Measurements from ENCODE around the gene MYO5A.

MYO5A gene

DNA sequence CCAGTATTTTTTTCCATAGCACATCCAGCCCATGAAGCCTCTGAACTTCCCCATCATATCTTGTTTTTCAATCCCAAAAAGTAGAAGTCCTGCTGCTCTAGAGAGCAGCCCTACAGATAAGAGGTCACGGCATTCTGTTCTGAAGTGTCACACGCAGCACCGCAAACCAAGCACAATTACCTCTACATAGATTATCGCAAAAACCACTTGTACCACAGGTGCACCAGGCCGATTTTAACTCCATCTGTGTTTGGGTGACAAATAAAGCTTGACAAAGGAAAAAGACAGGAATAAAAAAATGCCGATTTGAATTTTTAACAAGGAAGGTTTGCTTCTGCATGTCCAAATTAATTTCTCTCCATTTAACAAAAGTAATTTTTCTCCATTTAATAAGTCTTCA, 113.7 kb downstream of the MYO5A start:
- no peak for TF ChIP-seq ZFX (IDR thresholded peaks at IDR 0.05)
- TF ChIP-seq, protein P1, sequence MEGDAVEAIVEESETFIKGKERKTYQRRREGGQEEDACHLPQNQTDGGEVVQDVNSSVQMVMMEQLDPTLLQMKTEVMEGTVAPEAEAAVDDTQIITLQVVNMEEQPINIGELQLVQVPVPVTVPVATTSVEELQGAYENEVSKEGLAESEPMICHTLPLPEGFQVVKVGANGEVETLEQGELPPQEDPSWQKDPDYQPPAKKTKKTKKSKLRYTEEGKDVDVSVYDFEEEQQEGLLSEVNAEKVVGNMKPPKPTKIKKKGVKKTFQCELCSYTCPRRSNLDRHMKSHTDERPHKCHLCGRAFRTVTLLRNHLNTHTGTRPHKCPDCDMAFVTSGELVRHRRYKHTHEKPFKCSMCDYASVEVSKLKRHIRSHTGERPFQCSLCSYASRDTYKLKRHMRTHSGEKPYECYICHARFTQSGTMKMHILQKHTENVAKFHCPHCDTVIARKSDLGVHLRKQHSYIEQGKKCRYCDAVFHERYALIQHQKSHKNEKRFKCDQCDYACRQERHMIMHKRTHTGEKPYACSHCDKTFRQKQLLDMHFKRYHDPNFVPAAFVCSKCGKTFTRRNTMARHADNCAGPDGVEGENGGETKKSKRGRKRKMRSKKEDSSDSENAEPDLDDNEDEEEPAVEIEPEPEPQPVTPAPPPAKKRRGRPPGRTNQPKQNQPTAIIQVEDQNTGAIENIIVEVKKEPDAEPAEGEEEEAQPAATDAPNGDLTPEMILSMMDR (conservative IDR thresholded peaks at IDR 0.05): no peak
- H3K27ac ChIP-seq: no peak overlapping the region

DNA sequence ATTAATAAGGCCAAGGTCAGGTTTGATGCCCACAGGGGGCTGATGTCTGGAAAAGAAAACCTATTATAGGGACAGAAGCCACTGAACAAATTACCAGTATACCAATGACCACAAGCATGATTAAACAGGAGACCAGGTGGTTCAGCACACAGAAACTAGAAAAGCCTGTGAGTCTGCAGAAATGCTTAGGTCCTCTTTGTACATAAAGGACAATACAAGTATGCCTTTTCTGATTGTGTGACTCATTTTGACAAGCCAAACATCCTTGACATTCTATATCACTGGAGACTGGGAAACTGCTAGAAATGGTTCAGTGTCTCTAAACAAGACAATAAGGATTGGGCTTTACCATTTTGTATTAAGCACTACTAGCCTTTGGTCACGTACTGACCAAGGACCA, 119.9 kb downstream of the MYO5A start:
- TF ChIP-seq, protein P1 (conservative IDR thresholded peaks at IDR 0.05): no peak
- TF ChIP-seq ZFX (IDR thresholded peaks at IDR 0.05): no peak
- no peak overlapping the region for H3K27ac ChIP-seq

DNA sequence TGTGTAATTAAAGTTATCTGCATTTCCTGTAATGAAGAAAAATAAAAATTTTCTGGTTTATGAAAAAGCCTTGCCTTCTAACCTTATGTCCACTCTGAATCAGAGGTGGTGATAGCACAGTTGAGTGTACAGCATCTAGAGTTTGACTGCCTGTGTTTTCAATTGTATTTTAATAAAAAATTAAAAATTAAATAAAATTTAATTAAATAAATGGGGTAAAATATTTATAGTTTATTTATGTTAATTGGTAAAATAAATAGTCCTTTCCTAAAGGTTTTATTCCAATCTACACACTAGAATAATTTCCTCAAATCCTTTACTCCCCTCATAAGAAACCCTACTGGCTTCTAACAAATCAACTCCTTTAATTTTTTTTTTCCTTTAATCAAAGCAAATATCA, 121.3 kb downstream of the MYO5A start:
- TF ChIP-seq ZFX (IDR thresholded peaks at IDR 0.05): no peak
- TF ChIP-seq, protein P1 (conservative IDR thresholded peaks at IDR 0.05): no peak
- H3K27ac ChIP-seq: no peak overlapping the region

DNA sequence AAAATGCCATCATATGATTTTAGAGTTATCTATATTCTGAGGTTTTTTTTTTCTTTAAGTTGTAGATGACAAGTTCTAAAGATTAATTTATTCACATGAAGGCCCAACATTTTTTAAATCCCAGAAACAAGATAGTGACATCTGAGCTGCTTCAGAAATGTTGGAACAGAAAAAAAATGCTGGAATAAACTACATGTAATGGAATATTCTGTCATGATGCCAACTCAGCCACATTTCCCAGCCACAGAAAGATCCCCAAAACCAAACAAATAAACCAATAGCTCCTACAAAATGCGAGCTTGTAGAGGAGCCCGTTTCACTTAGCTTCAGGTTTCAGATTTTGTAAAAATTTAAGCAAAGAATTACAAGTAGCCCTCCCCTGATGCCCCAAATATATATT, 122.1 kb downstream of the MYO5A start:
- no peak overlapping the region for H3K27ac ChIP-seq
- no peak for TF ChIP-seq ZFX (IDR thresholded peaks at IDR 0.05)
- TF ChIP-seq, protein P1 (conservative IDR thresholded peaks at IDR 0.05): no peak

DNA sequence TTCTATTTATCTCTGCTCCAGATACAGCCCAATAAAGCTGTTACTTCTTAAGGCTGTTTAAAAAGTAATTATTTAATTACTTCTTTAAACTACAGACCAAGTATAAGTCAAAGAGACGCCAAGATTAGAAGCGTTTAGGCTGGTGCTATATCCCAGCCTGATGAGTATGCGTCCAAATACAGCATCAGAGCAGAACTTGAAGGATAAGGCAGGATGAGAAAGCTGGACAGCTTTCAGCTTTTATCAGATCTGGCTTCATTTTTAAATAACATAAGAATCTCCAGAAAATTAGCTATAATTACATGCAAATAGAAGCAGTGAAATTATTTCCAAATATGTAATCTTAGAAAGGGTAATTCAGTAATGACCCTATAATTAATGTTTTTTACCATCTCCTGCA, 122.8 kb downstream of the MYO5A start:
- H3K27ac ChIP-seq: no peak overlapping the region
- TF ChIP-seq ZFX (IDR thresholded peaks at IDR 0.05): no peak
- TF ChIP-seq, protein P1 (conservative IDR thresholded peaks at IDR 0.05): no peak

DNA sequence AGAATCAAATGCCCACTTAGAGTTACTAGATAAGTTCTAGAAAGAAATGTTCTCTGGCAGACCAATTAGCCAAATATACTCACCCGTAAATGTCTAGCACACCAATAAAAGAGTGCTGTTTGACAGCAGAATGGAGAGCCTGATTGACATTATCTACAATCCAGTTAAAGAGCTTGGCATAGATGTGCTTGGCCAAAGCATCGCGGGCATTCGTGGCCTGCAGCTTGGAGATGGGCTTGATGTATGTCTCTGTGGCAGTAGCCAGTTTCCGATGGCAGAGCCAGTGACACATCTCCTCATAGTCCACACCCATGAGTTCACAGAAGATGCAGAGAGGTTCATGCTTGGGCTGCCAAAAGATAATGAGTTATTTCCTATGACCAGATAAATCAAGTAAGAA, 131.6 kb downstream of the MYO5A start:
- TF ChIP-seq, protein P1 (conservative IDR thresholded peaks at IDR 0.05): no peak
- TF ChIP-seq ZFX (IDR thresholded peaks at IDR 0.05): no peak

DNA sequence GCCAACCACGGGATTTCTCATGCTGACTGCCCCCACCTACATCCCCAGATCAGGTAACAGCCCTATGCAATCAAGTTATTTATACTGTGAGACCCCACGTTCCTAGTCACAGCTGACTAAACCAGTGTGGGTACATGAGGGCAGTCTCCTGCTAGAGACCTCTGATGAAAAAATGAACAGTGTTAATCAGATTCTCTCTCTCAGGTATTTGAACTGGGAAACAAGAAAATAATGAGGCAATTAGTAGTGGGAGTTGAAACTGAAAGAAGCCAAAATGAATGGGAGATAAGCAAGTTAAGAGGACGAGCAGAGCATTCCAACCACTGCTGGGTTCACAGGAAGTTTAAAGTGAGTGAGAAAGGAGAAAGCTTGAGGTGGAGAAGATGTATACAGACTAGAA, 134.6 kb downstream of the MYO5A start:
- no peak overlapping the region for H3K27ac ChIP-seq

More for the DNA sequence above, 131.6 kb downstream of the MYO5A start:
- no peak overlapping the region for H3K27ac ChIP-seq

More for the DNA sequence above, 134.6 kb downstream of the MYO5A start:
- TF ChIP-seq, protein P1 (conservative IDR thresholded peaks at IDR 0.05): no peak
- no peak for TF ChIP-seq ZFX (IDR thresholded peaks at IDR 0.05)

Data from C4-2B (cell line).